Mesenchymal stem cell (in vitro differentiated cells and primary cell): ENCODE measurements around the gene FLNA.
A peak's percentile ranks its signal among the peaks of the same experiment; 100 is the strongest.
"Not testable (repeated sequence)": the region's sequence is repeated elsewhere in the genome, so short reads cannot be mapped to it uniquely, and the experiment has no call there.

Experiments used
- DNase-seq: peaks from one replicate; pipeline ENCODE4 v3.0.0-alpha.2; 2013
- H2AFZ ChIP-seq: one replicate; pipeline ENCODE4 v1.6.1; 2013; ENCODE audit warnings: low read depth, mild to moderate bottlenecking, control low read depth, inconsistent platforms, low read length, moderate library complexity
- H2AK5ac ChIP-seq: 2 replicates; pipeline ENCODE4 v1.6.1; 2013; ENCODE audit warnings: low read length, moderate library complexity, mild to moderate bottlenecking, inconsistent platforms; ENCODE audit not compliant: severe bottlenecking
- H2BK120ac ChIP-seq: one replicate; pipeline ENCODE4 v1.6.1; 2013; ENCODE audit warnings: low read depth, mild to moderate bottlenecking, inconsistent platforms, low read length, moderate library complexity
- H2BK12ac ChIP-seq, 2 experiments: one replicate each; pipeline ENCODE4 v1.6.1; 2013; ENCODE audit warnings: inconsistent platforms in 2 of 2, low read length in 2 of 2, mild to moderate bottlenecking in 2 of 2, moderate library complexity in 2 of 2, control low read depth in 1 of 2
- H2BK15ac ChIP-seq: one replicate; pipeline ENCODE4 v1.6.1; 2013; ENCODE audit warnings: mild to moderate bottlenecking, low read depth, inconsistent platforms; ENCODE audit not compliant: poor library complexity, severe bottlenecking
- H2BK5ac ChIP-seq: 2 replicates; pipeline ENCODE4 v1.6.1; 2013; ENCODE audit warnings: low read depth, mild to moderate bottlenecking, low read length, control low read depth, inconsistent platforms; ENCODE audit not compliant: poor library complexity, severe bottlenecking
- H3K14ac ChIP-seq, 2 experiments: one replicate each; pipeline ENCODE4 v1.6.1; 2013; ENCODE audit warnings: inconsistent platforms in 2 of 2, low read length in 2 of 2, control low read depth in 1 of 2, mild to moderate bottlenecking in 1 of 2, moderate library complexity in 1 of 2
- H3K18ac ChIP-seq, 2 experiments: one replicate each; pipeline ENCODE4 v1.6.1; 2013; ENCODE audit warnings: inconsistent platforms in 2 of 2, low read length in 2 of 2, control low read depth in 1 of 2, low read depth in 1 of 2, mild to moderate bottlenecking in 1 of 2
- H3K23ac ChIP-seq, 2 experiments: one replicate each; pipeline ENCODE4 v1.6.1; 2013; ENCODE audit warnings: inconsistent platforms in 2 of 2, low read length in 2 of 2, mild to moderate bottlenecking in 2 of 2, moderate library complexity in 2 of 2, control low read depth in 1 of 2
- H3K27ac ChIP-seq: 2 replicates; pipeline ENCODE4 v1.5.1; 2013; ENCODE audit warnings: mild to moderate bottlenecking, moderate library complexity, low read length, control low read depth, inconsistent platforms; ENCODE audit not compliant: poor library complexity, severe bottlenecking
- H3K27me3 ChIP-seq, 2 experiments: 2 replicates each; pipeline versions ENCODE4 v1.6.1 to v1.7.0; 2013; ENCODE audit warnings: low read length in 2 of 2, mild to moderate bottlenecking in 2 of 2, moderate library complexity in 2 of 2, control low read depth in 1 of 2, inconsistent platforms in 1 of 2; ENCODE audit not compliant: control insufficient read depth in 1 of 2, insufficient read depth in 1 of 2
- H3K36me3 ChIP-seq, 2 experiments: 2 replicates each; pipeline versions ENCODE4 v1.6.1 to v1.7.0; 2013; ENCODE audit warnings: low read length in 2 of 2, control low read depth in 1 of 2, inconsistent platforms in 1 of 2, low read depth in 1 of 2, mild to moderate bottlenecking in 1 of 2; ENCODE audit not compliant: insufficient read depth in 2 of 2, control insufficient read depth in 1 of 2
- H3K4ac ChIP-seq, 2 experiments: one replicate each; pipeline ENCODE4 v1.6.1; 2013; ENCODE audit warnings: inconsistent platforms in 2 of 2, low read length in 2 of 2, mild to moderate bottlenecking in 2 of 2, moderate library complexity in 2 of 2, control low read depth in 1 of 2, low read depth in 1 of 2
- H3K4me1 ChIP-seq: 2 replicates; pipeline ENCODE4 v1.6.1; 2013; ENCODE audit warnings: low read depth, low read length, control low read depth; ENCODE audit not compliant: control insufficient read depth, insufficient read depth
- H3K4me2 ChIP-seq: 2 replicates; pipeline ENCODE4 v1.6.1; 2013; ENCODE audit warnings: low read length, mild to moderate bottlenecking, inconsistent platforms; ENCODE audit not compliant: poor library complexity, severe bottlenecking
- H3K4me3 ChIP-seq, 2 experiments: 2 replicates each; pipeline versions ENCODE4 v1.5.1 to v1.7.0; 2013; ENCODE audit warnings: low read length in 2 of 2, mild to moderate bottlenecking in 2 of 2, control low read depth in 1 of 2, low read depth in 1 of 2; ENCODE audit not compliant: insufficient read depth in 1 of 2
- H3K79me1 ChIP-seq: replicated peaks from 2 replicates; pipeline ENCODE4 v1.6.1; 2013; ENCODE audit warnings: mild to moderate bottlenecking, control low read depth, low read length, inconsistent platforms; ENCODE audit not compliant: poor library complexity, severe bottlenecking
- H3K9ac ChIP-seq: 2 replicates; pipeline ENCODE4 v1.7.0; 2013; ENCODE audit warnings: mild to moderate bottlenecking, low read length, moderate library complexity
- H3K9me3 ChIP-seq: 2 replicates; pipeline ENCODE4 v1.7.0; 2013; ENCODE audit warnings: mild to moderate bottlenecking, low read length; ENCODE audit not compliant: control insufficient read depth
- H4K8ac ChIP-seq: one replicate; pipeline ENCODE4 v1.6.1; 2013; ENCODE audit warnings: inconsistent platforms, mild to moderate bottlenecking, low read length, moderate library complexity
- H4K91ac ChIP-seq: one replicate; pipeline ENCODE4 v1.6.1; 2013; ENCODE audit warnings: mild to moderate bottlenecking, low read length, inconsistent platforms
- WGBS: methylation state at CpG from one replicate; pipeline ENCODE4 v1.1.7; 2013; ENCODE audit warnings: mixed read lengths; 5-methylcytosine and 5-hydroxymethylcytosine counted together

Gene FLNA

DNA sequence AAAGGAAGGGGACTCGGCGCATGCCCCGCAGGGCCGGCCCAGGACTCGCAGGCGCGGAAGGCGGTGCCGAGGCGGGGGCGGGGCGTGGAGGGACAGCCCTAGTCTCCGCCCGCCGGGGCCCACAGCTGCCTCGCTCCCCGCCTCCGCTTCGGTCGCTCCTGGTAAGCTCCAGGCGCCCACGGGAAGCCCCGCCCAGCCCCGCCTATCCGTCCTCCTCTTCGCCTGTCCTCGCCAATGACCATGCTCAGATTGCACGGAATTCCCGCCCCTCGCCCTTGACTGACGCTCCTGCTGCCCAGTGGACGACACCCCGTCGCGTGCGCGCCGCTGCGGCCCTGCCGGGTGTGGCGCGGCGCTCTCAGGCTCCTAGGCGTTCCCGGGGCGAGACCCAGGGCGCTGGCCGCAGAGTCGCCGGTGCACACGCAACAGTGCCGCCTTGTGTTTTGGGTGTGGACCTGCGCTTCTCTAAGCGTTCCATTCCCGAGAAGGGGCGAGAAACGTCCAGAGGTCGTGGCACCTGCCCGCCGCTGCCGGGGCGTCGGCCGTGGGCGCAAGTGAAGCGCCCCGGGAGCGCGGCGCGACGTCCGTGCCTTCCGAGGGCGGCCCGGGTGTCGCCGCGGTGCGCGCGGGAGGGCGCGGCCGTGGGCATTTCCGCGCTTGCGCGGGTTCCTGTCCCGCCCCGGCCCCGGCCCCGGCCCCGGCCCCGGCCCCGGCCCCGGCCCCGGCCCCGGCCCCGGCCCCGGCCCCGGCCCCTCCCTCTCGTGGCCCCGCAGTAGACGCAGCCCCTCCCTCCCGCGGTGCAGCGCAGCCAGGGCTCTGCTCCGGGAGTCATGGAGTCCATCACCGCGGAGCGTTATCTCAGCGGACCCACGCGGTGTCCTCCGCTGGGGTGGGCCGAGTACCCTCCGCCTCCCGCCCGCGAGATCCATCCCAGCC is 15.6 kb upstream of the FLNA start:
- not testable (repeated sequence) for DNase-seq, H2BK15ac ChIP-seq, H3K9me3 ChIP-seq, H3K4me1 ChIP-seq, H3K4me3 ChIP-seq, H3K4ac ChIP-seq, H3K79me1 ChIP-seq, H2BK12ac ChIP-seq, H3K36me3 ChIP-seq, H3K27me3 ChIP-seq, H4K91ac ChIP-seq, H3K4me2 ChIP-seq, H3K14ac ChIP-seq, H2AFZ ChIP-seq, H3K18ac ChIP-seq, H3K27ac ChIP-seq, H2BK5ac ChIP-seq, H2BK120ac ChIP-seq, H3K23ac ChIP-seq, H3K9ac ChIP-seq, H2AK5ac ChIP-seq, H4K8ac ChIP-seq
- WGBS, result no CpG with 5 or more reads among the region's 121 CpGs

DNA sequence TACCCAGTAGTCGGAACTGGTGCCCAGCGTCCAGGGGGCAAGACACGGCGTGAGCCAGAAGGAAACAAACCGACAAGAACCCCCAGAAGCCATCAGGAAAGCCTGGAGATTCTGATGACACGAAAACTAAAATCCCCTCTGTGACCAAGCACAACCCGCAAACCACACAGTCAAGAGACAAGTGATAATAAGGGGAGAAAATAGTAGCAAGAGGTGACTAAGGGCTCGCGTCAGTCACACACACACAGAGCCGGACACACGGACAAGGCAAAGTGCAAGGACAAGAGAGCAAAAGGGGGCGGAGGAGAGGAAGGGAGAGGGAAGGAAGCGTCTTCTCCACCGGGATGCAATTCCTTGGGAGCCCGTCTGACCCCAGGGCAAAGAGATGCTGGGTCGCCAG is 14.2 kb upstream of the FLNA start:
- WGBS, result no CpG with 5 or more reads among the region's 16 CpGs
- H2BK12ac ChIP-seq, H2BK15ac ChIP-seq, H2AFZ ChIP-seq, H3K23ac ChIP-seq, H3K27ac ChIP-seq, H3K18ac ChIP-seq, H3K79me1 ChIP-seq, H3K14ac ChIP-seq, H3K4me1 ChIP-seq, H4K91ac ChIP-seq, H3K9me3 ChIP-seq, H3K4me3 ChIP-seq, H2BK5ac ChIP-seq, H3K27me3 ChIP-seq, H3K36me3 ChIP-seq, H3K4ac ChIP-seq, H2AK5ac ChIP-seq, H4K8ac ChIP-seq, DNase-seq, H3K4me2 ChIP-seq, H3K9ac ChIP-seq, H2BK120ac ChIP-seq: not testable (repeated sequence)

GRCh38 chrX:154388094-154388493 is 13.7 kb upstream of the FLNA start:
- H2BK5ac ChIP-seq, H4K8ac ChIP-seq, H3K23ac ChIP-seq, H3K14ac ChIP-seq, H4K91ac ChIP-seq, H3K4me3 ChIP-seq, H3K4me2 ChIP-seq, DNase-seq, H2BK15ac ChIP-seq, H2AK5ac ChIP-seq, H3K4ac ChIP-seq, H3K9me3 ChIP-seq, H3K27ac ChIP-seq, H3K18ac ChIP-seq, H2BK120ac ChIP-seq, H3K27me3 ChIP-seq, H3K4me1 ChIP-seq, H3K79me1 ChIP-seq, H2BK12ac ChIP-seq, H2AFZ ChIP-seq, H3K9ac ChIP-seq, H3K36me3 ChIP-seq: not testable (repeated sequence)
- no CpG with 5 or more reads among the region's 20 CpGs for WGBS

DNA sequence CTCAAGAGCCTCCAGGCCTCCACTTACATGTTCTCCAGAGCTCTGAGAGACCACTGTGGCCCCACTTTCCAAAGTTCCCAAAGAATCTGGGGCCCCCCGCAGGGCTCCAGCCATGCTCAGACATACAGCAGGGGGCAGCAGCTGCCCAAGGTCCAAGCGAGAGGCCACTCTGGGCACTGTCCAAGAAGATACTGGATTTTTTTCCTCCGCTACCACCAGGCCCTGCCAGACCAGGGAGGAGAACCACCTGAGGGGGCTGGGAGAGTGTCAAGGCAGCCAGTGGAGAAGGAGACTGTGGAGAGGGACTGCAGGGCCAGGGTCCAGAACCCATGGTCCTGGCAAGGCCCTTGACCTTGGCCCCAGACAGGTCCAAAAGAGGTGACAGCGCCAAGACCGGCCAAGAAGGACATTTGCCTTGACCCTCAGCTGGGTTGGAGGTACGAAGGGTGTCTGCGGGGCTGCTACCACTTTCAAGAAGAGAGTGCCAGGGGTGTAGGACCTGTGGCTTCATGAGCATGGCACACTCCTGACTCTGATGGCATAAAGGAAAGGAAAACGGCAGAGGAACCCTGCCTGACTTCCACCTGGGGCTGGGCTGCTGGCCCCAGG is 10.0 kb upstream of the FLNA start:
- Histone ChIP-seq H3K4me3 (no peak overlapping the region), H2AFZ (no peak overlapping the region), H4K8ac (no peak overlapping the region), H2BK5ac (no peak overlapping the region), H3K4me2 (no peak overlapping the region), H2BK120ac (no peak overlapping the region), H3K14ac (no peak overlapping the region), H2BK15ac (no peak overlapping the region), H3K36me3 (peaks cover 8 to 16% of the 10 kb centered on the region in 2 experiments), H3K18ac (no peak overlapping the region), H3K79me1 (no peaks in the 10 kb centered on the region), H3K9me3 (no peaks in the 10 kb centered on the region), H3K4me1 (peaks cover 6% of the 10 kb centered on the region), H3K27me3 (no peaks in the 10 kb centered on the region), H3K27ac (no peak overlapping the region), H3K4ac (no peak overlapping the region), H2AK5ac (no peak overlapping the region), H4K91ac (no peak overlapping the region), H2BK12ac (no peak overlapping the region), H3K9ac (no peak overlapping the region), H3K23ac (no peak overlapping the region)
- DNase-seq, result peak; percentile 23
- 90% methylated on average over 7 of the region's 8 CpGs for WGBS
